Body of pancreas (tissue), 4 donors: ENCODE results near the gene NGEF.

ENCODE experiments used
- POLR2A ChIP-seq, 3 donors: fragments of 450-650 bp; IDR thresholded peaks; one replicate each; pipeline ENCODE4 v1.6.1; 2016; ENCODE audit warnings: antibody characterized with exemption in 3 of 3, mild to moderate bottlenecking in 2 of 3
- TF ChIP-seq, protein P1 (sequence below), 7 experiments: fragments of 450-650 bp in 4 of 7; fragments of 200-600 bp in 3 of 7; sonication (generic) in 3 of 7; IDR thresholded peaks; one replicate each; pipeline ENCODE4 v1.5.1; 2016 to 2019; ENCODE audit warnings: antibody characterized with exemption in 7 of 7

DNA sequence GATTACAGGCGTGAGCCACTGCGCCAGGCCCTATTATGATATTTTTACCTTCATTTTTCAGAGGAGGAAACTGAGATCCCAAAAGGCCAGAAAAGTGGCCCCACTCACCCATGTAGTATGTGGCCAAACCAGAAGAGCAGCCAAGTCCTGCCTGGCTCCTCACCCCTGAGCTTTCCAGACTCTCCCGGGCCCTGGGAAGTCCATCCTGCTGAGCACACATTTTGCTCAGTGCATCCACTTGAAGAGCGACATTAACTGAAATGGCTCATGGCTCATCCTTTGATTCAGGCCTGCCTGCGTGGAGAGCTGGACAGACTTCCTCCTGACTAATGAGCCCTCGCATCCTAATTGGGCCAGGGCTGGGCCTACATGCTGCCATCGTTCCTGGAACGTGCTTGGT is 9.5 kb upstream of the NGEF start:
- TF ChIP-seq, protein P1, sequence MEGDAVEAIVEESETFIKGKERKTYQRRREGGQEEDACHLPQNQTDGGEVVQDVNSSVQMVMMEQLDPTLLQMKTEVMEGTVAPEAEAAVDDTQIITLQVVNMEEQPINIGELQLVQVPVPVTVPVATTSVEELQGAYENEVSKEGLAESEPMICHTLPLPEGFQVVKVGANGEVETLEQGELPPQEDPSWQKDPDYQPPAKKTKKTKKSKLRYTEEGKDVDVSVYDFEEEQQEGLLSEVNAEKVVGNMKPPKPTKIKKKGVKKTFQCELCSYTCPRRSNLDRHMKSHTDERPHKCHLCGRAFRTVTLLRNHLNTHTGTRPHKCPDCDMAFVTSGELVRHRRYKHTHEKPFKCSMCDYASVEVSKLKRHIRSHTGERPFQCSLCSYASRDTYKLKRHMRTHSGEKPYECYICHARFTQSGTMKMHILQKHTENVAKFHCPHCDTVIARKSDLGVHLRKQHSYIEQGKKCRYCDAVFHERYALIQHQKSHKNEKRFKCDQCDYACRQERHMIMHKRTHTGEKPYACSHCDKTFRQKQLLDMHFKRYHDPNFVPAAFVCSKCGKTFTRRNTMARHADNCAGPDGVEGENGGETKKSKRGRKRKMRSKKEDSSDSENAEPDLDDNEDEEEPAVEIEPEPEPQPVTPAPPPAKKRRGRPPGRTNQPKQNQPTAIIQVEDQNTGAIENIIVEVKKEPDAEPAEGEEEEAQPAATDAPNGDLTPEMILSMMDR (IDR thresholded peaks at IDR 0.05): no peak
- no peak for TF ChIP-seq POLR2A (IDR thresholded peaks at IDR 0.05)
